ENCODE results near the gene ULK3. TPM values are rescaled to one million over a fixed set of nuclear protein-coding genes. Genes with fewer than 3 reads are reported as not detected.

ULK3 gene
- total RNA-seq, 1 donor from 2014 or later, result 43.9 TPM

- H3K4me3 ChIP-seq, result no peak overlapping the region
- TF ChIP-seq CTCF (IDR thresholded peaks at IDR 0.05), result no peak
- no peaks in the 10 kb centered on the region for H3K4me1 ChIP-seq
- DNase-seq, result no peak
- intact Hi-C loops (cut with DNase I), result no loop called here
- no peaks in the 10 kb centered on the region for H3K9me3 ChIP-seq
- H3K27me3 ChIP-seq, result peaks cover 25% of the 10 kb centered on the region
- H3K36me3 ChIP-seq, result no peaks in the 10 kb centered on the region
- no peak overlapping the region for H3K27ac ChIP-seq
- no peak for ATAC-seq
Observed at GRCh38 chr15:74829486-74829885, 13.5 kb downstream of the ULK3 start.

- H3K9me3 ChIP-seq, result no peaks in the 10 kb centered on the region
Observed at GRCh38 chr15:74828835-74829234, 14.1 kb downstream of the ULK3 start.

GRCh38 chr15:74827614-74828013 is 15.3 kb downstream of the ULK3 start:
- ATAC-seq, result no peak
- intact Hi-C loops (cut with DNase I), result no loop called here

More at GRCh38 chr15:74828835-74829234, 14.1 kb downstream of the ULK3 start:
- H3K36me3 ChIP-seq, result no peaks in the 10 kb centered on the region
- no peak overlapping the region for H3K4me3 ChIP-seq
- ATAC-seq (no peak), DNase-seq (no peak)
- no peaks in the 10 kb centered on the region for H3K4me1 ChIP-seq
- TF ChIP-seq CTCF (IDR thresholded peaks at IDR 0.05), result no peak
- peaks cover 25% of the 10 kb centered on the region for H3K27me3 ChIP-seq
- intact Hi-C loops (cut with DNase I), result no loop called here
- no peak overlapping the region for H3K27ac ChIP-seq

GRCh38 chr15:74826921-74827320 is 16.0 kb downstream of the ULK3 start:
- H3K9me3 ChIP-seq, result no peaks in the 10 kb centered on the region
- no peaks in the 10 kb centered on the region for H3K36me3 ChIP-seq
- intact Hi-C loops (cut with DNase I), result no loop called here
- no peak overlapping the region for H3K4me3 ChIP-seq
- TF ChIP-seq CTCF (IDR thresholded peaks at IDR 0.05), result no peak
- DNase-seq, result no peak
- H3K4me1 ChIP-seq, result no peaks in the 10 kb centered on the region
- H3K27me3 ChIP-seq, result peaks cover 25% of the 10 kb centered on the region
- no peak for ATAC-seq
- H3K27ac ChIP-seq, result no peak overlapping the region

More at GRCh38 chr15:74827614-74828013, 15.3 kb downstream of the ULK3 start:
- no peaks in the 10 kb centered on the region for H3K36me3 ChIP-seq
- no peak overlapping the region for H3K27ac ChIP-seq
- no peak for TF ChIP-seq CTCF (IDR thresholded peaks at IDR 0.05)
- H3K4me3 ChIP-seq, result no peak overlapping the region
- no peaks in the 10 kb centered on the region for H3K4me1 ChIP-seq
- peaks cover 25% of the 10 kb centered on the region for H3K27me3 ChIP-seq
- no peak for DNase-seq
- H3K9me3 ChIP-seq, result no peaks in the 10 kb centered on the region

GRCh38 chr15:74826364-74826819 is 16.6 kb downstream of the ULK3 start, which contains the start of gene CPLX3:
TSS of gene CPLX3 (plus strand) at chr15:74826627. CDS start at chr15:74826704, 77 bp downstream.
- intact Hi-C loops (cut with DNase I), result no loop called here
- Histone ChIP-seq H3K4me3 (no peak within 1 kb of the TSS), H3K9me3 (no peaks in the 10 kb centered on the region), H3K27me3 (peaks cover 25% of the 10 kb centered on the region), H3K4me1 (no peaks in the 10 kb centered on the region), H3K27ac (no peak within 1 kb of the TSS), H3K36me3 (no peaks in the 10 kb centered on the region)
- no peak for TF ChIP-seq CTCF (IDR thresholded peaks at IDR 0.05)
- ATAC-seq (peak; percentile 64), DNase-seq (no peak)

- Histone ChIP-seq H3K27me3 (peaks cover 25% of the 10 kb centered on the region), H3K4me3 (no peak overlapping the region), H3K36me3 (no peaks in the 10 kb centered on the region), H3K9me3 (no peaks in the 10 kb centered on the region), H3K27ac (no peak overlapping the region), H3K4me1 (no peaks in the 10 kb centered on the region)
- TF ChIP-seq CTCF (IDR thresholded peaks at IDR 0.05), result no peak
- DNase-seq (no peak), ATAC-seq (no peak)
- intact Hi-C loops (cut with DNase I), result no loop called here
Observed at GRCh38 chr15:74825866-74826265, 17.1 kb downstream of the ULK3 start.
